ENCODE data around the gene CDH20.

The CDH20 gene

GRCh38 chr18:61581578-61582201 is 248.5 kb downstream of the CDH20 start:
- Mint-ChIP-seq H3K9me3 (ENCODE audit: low read depth) (no peaks in the 10 kb centered on the region), H3K36me3 (no peaks in the 10 kb centered on the region), H3K27ac (no peak overlapping the region), H3K4me3 (no peak overlapping the region), H3K4me1 (ENCODE audit: low read depth) (peaks cover 6% of the 10 kb centered on the region), H3K27me3 (peaks cover 25% of the 10 kb centered on the region)

GRCh38 chr18:61582202-61582710 is 249.0 kb downstream of the CDH20 start:
- no peaks in the 10 kb centered on the region for H3K9me3 Mint-ChIP-seq (ENCODE audit: low read depth)
- H3K4me1 Mint-ChIP-seq (ENCODE audit: low read depth): peaks cover 6% of the 10 kb centered on the region
- H3K4me3 Mint-ChIP-seq: no peak overlapping the region
- no peak overlapping the region for H3K27ac Mint-ChIP-seq
- H3K27me3 Mint-ChIP-seq: peaks cover 25% of the 10 kb centered on the region
- no peaks in the 10 kb centered on the region for H3K36me3 Mint-ChIP-seq

DNA sequence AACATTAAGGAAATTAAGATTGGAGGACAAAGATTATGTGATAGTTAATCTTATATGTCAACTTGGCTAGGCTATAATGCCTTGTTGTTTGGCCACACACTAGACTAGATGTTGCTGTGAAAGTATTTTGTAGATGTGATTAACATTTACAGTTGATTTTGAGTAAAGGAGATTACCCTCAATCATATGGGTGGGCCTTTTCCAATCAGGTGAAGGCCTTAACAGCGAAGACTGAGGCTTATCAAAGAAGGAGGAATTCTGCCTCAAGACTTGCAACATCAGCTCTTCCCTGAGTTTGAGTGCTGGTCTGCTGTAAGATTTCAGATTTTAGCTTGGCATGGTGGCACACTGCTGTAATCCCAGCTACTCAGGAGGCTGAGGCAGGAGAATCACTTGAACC is 250.3 kb downstream of the CDH20 start:
- H3K27me3 Mint-ChIP-seq: peaks cover 23% of the 10 kb centered on the region
- H3K27ac Mint-ChIP-seq: no peak overlapping the region
- no peak overlapping the region for H3K4me3 Mint-ChIP-seq

DNA sequence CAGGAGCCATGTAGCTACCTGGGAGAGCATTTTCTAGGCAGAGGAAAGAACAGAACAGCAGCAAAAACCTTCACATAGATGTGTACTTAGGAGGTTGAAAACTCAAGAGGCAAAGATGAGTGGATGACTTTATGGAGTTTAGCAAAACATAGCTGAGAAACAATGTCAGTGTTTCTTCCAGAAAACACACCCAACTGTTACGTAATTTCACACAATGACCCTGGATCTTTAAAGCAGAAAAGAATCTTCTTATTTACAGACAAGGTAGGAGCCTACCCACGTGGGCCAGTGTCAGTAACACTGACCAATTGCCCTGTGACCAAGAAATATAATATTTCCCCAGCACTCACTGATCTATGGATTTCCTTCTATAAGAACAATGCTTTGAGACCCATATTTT is 254.6 kb downstream of the CDH20 start:
- H3K4me1 Mint-ChIP-seq (ENCODE audit: low read depth): no peaks in the 10 kb centered on the region
- no peak overlapping the region for H3K27ac Mint-ChIP-seq
- peaks cover 2% of the 10 kb centered on the region for H3K36me3 Mint-ChIP-seq
- peaks cover 9% of the 10 kb centered on the region for H3K27me3 Mint-ChIP-seq
- no peaks in the 10 kb centered on the region for H3K9me3 Mint-ChIP-seq (ENCODE audit: low read depth)
- no peak overlapping the region for H3K4me3 Mint-ChIP-seq

More for the DNA sequence above, 250.3 kb downstream of the CDH20 start:
- Mint-ChIP-seq H3K36me3 (no peaks in the 10 kb centered on the region), H3K4me1 (ENCODE audit: low read depth) (peaks cover 6% of the 10 kb centered on the region), H3K9me3 (ENCODE audit: low read depth) (no peaks in the 10 kb centered on the region)

DNA sequence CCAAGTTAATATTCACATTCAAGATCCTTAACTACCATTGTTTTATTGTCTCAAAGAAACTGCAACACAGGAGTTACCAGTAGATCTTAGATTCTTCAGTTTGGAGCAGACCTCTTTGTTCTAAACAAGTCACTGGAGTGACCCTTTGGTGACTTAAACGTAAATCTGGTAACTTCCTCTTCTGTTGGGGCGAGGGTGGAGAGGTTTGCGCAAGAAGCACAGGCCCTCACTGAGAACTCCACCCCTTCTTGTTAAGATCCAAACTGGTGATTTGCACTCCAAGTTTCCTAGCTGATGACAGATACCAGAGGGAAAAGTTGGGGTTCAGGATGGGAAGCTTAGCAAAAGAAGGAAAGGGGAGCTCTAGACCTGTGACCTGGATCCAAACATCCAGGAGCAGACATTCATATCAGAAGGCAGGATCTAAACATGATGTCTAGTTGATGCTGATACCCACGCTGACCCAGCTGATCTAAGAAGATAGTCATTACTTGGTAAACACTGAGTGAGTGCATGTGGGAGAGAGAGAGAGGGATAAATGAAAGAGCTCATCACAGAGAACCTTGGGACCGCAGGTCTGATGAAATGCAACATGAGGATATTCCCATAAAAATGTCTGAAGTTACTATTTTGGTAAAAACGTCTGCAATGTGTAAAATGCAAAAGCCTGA is 256.0 kb downstream of the CDH20 start:
- Mint-ChIP-seq H3K36me3 (peaks cover 2% of the 10 kb centered on the region), H3K27me3 (peaks cover 11% of the 10 kb centered on the region), H3K4me3 (no peak overlapping the region), H3K9me3 (ENCODE audit: low read depth) (no peaks in the 10 kb centered on the region), H3K27ac (no peak overlapping the region), H3K4me1 (ENCODE audit: low read depth) (no peaks in the 10 kb centered on the region)

GRCh38 chr18:61589724-61590065 is 256.5 kb downstream of the CDH20 start:
- H3K4me1 Mint-ChIP-seq (ENCODE audit: low read depth): no peaks in the 10 kb centered on the region
- no peak overlapping the region for H3K4me3 Mint-ChIP-seq
- no peaks in the 10 kb centered on the region for H3K9me3 Mint-ChIP-seq (ENCODE audit: low read depth)
- peaks cover 11% of the 10 kb centered on the region for H3K27me3 Mint-ChIP-seq
- peaks cover 2% of the 10 kb centered on the region for H3K36me3 Mint-ChIP-seq
- no peak overlapping the region for H3K27ac Mint-ChIP-seq

GRCh38 chr18:61591253-61591652 is 258.0 kb downstream of the CDH20 start:
- H3K9me3 Mint-ChIP-seq (ENCODE audit: low read depth): no peaks in the 10 kb centered on the region
- peaks cover 2% of the 10 kb centered on the region for H3K36me3 Mint-ChIP-seq
- no peak overlapping the region for H3K27ac Mint-ChIP-seq
- H3K27me3 Mint-ChIP-seq: peaks cover 8% of the 10 kb centered on the region
- H3K4me3 Mint-ChIP-seq: no peak overlapping the region
- H3K4me1 Mint-ChIP-seq (ENCODE audit: low read depth): no peaks in the 10 kb centered on the region

DNA sequence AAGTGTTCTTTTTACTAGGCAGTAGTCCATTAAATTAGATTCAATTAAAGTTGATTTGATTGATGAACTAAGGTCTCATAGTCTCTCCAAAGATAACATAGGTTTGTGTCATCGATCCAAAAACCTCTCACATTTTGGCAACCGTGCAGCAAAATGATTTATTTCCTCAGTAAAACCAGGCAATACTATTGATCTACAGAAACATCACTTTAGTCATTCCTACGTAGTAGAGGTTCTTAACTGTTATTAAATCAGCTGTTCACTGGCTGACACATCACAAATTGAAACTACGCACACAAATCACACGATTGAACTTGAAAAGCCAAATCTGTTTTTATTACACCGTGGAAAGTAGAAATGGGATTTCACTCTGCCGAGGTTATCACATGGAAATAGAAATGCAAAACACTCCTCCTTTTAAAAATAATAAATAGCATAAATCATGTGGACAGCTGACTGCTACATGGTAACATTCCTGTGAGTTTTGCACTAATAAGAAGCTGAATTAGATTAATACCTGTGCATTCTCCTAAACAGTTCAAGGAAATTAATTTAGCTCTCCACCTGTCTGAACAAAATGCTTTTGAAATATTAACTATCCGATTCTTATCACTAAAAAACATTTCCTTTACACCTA is 262.5 kb downstream of the CDH20 start:
- Mint-ChIP-seq H3K4me1 (ENCODE audit: low read depth) (no peaks in the 10 kb centered on the region), H3K27ac (no peak overlapping the region), H3K9me3 (ENCODE audit: low read depth) (no peaks in the 10 kb centered on the region), H3K4me3 (no peak overlapping the region), H3K36me3 (peaks cover 2% of the 10 kb centered on the region), H3K27me3 (peaks cover 14% of the 10 kb centered on the region)

- H3K4me1 Mint-ChIP-seq (ENCODE audit: low read depth): no peaks in the 10 kb centered on the region
- H3K27ac Mint-ChIP-seq: no peak overlapping the region
- peaks cover 15% of the 10 kb centered on the region for H3K27me3 Mint-ChIP-seq
Measured at GRCh38 chr18:61596296-61596695, 263.1 kb downstream of the CDH20 start.

GRCh38 chr18:61597316-61597715 is 264.1 kb downstream of the CDH20 start:
- Mint-ChIP-seq H3K9me3 (ENCODE audit: low read depth) (no peaks in the 10 kb centered on the region), H3K27me3 (peaks cover 15% of the 10 kb centered on the region), H3K27ac (no peak overlapping the region), H3K4me3 (no peak overlapping the region), H3K4me1 (ENCODE audit: low read depth) (no peaks in the 10 kb centered on the region), H3K36me3 (no peaks in the 10 kb centered on the region)

More at GRCh38 chr18:61596296-61596695, 263.1 kb downstream of the CDH20 start:
- Mint-ChIP-seq H3K9me3 (ENCODE audit: low read depth) (no peaks in the 10 kb centered on the region), H3K36me3 (peaks cover 2% of the 10 kb centered on the region), H3K4me3 (no peak overlapping the region)

- Mint-ChIP-seq H3K27ac (no peak overlapping the region), H3K4me3 (no peak overlapping the region), H3K36me3 (no peaks in the 10 kb centered on the region), H3K4me1 (ENCODE audit: low read depth) (no peaks in the 10 kb centered on the region), H3K27me3 (peaks cover 19% of the 10 kb centered on the region), H3K9me3 (ENCODE audit: low read depth) (no peaks in the 10 kb centered on the region)
Measured at GRCh38 chr18:61600422-61600821, 267.2 kb downstream of the CDH20 start.

DNA sequence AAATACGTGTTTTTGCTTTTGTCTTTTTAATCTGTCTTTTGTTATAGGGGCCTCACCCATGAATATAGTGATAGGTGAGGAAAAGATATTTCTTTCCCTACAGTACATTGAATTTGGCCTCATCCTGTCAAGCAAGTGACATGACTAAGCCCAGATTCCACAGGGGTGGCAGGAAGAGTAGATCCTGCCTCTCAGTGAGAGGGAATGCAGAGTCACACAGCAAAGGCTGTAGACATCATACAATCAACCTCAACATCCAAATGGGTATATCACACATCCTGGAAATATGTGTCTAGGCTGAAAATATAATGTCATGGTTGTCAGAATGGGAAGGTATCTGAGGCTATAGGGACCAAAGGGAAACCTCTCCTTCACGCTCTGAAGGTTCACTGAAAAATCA is 269.6 kb downstream of the CDH20 start:
- Mint-ChIP-seq H3K4me3 (no peak overlapping the region), H3K27ac (no peak overlapping the region), H3K27me3 (peaks cover 27% of the 10 kb centered on the region), H3K4me1 (ENCODE audit: low read depth) (no peaks in the 10 kb centered on the region), H3K36me3 (no peaks in the 10 kb centered on the region), H3K9me3 (ENCODE audit: low read depth) (no peaks in the 10 kb centered on the region)
